GM12891 (cell line): ENCODE results near the gene PCED1B.

Experiments
- POLR2A ChIP-seq: IDR thresholded peaks from 2 replicates; pipeline ENCODE4 v1.6.1; 2011; ENCODE audit warnings: low read depth, low read length, control low read depth
- POLR2AphosphoS5 ChIP-seq: IDR thresholded peaks from 2 replicates; pipeline ENCODE4 v1.6.1; 2011; ENCODE audit warnings: low read depth, low read length, control low read depth

DNA sequence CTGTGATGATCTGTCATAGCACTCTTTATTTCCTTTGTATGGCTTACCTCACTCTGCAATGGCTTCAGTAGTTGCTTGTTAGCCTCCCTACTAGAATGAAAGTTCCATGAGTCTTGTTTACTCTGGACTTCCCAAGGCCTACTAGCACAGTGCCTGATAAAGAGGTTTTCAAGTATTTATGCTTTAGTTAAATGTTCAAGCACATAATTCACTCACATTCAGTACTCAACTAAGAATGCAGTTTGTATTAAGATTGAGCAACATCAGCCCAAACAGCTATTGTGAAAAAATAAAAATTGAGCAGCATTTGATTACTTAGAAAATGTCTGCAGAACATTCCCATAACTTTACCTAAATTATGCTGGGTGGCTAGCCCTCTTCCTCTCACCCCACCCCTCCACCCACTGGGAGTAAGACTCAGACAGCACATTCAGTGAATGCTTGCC lies 159.3 kb downstream of the PCED1B start:
- TF ChIP-seq POLR2AphosphoS5 (no peak), POLR2A (no peak)
